ENCODE data around the gene ARMS2.

DNA sequence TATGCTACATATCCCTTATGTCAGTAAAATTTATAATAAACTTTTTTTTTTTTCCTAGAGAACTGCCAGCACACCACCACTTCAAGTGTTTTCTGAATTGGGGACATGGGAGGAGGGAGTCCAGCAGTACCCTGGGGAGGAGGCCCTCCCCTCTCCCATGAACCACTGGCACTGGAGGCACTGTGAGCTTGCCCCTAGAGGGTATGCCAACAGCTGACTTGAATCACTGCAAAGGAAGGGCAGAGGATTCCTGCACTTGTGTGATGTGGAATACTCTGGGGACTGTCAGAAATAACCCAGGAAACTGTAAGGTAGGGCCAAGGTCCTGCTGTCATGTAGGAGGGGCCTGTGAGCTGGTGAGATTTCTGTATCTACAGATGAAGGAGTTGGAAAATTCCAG, 8.5 kb upstream of the ARMS2 start:
- TF ChIP-seq POLR2A (IDR thresholded peaks at IDR 0.05; ENCODE audit: low read depth, low read length), result no peak
- TF ChIP-seq TAF1 (IDR thresholded peaks at IDR 0.05; ENCODE audit: low read depth, low read length), result no peak
- no peak for TF ChIP-seq POLR2AphosphoS5 (IDR thresholded peaks at IDR 0.05; ENCODE audit: low read depth, low read length)
